Adrenal gland (tissue), 12 donors: ENCODE data around the gene PLOD2. TPM values are rescaled to one million over a fixed set of nuclear protein-coding genes. Genes with fewer than 3 reads are reported as not detected.

ENCODE experiments used
- DNase-seq, 7 donors: peaks; one replicate each; pipeline ENCODE4 v3.0.0-alpha.2; 2019 to 2020
- H3K27ac ChIP-seq, 5 donors: fragments of 200-600 bp; sonication (generic) in 4 of 5; 1 replicate in 3 of 5; 2 replicates in 2 of 5; pipeline versions ENCODE4 v1.5.1 to v1.8.0; 2016 to 2020; ENCODE audit warnings: mild to moderate bottlenecking in 1 of 5
- H3K27me3 ChIP-seq: fragments of 200-600 bp; 2 replicates; pipeline ENCODE4 v1.8.0; 2021
- H3K36me3 ChIP-seq, 2 donors: fragments of 200-600 bp; replicated peaks in 1 of 2; 1 replicate in 1 of 2; 2 replicates in 1 of 2; pipeline versions ENCODE4 v1.5.1 to v1.8.0; 2018 to 2022
- H3K4me1 ChIP-seq, 2 donors: fragments of 200-600 bp; replicated peaks in 1 of 2; 1 replicate in 1 of 2; 2 replicates in 1 of 2; pipeline versions ENCODE4 v1.5.1 to v1.8.0; 2018 to 2021
- H3K4me3 ChIP-seq, 4 donors: fragments of 200-600 bp; sonication (generic) in 3 of 4; one replicate each; pipeline ENCODE4 v1.5.1; 2016 to 2018
- H3K9me3 ChIP-seq, 3 donors: fragments of 200-600 bp; sonication (generic) in 1 of 3; replicated peaks in 1 of 3; 1 replicate in 2 of 3; 2 replicates in 1 of 3; pipeline versions ENCODE4 v1.5.1 to v1.8.0; 2016 to 2021
- CTCF ChIP-seq, 6 experiments: fragments of 450-650 bp in 4 of 6; fragments of 200-600 bp in 2 of 6; sonication (generic) in 1 of 6; IDR thresholded peaks; 1 replicate in 5 of 6; 2 replicates in 1 of 6; pipeline versions ENCODE4 v1.5.1 to v1.8.0; 2016 to 2021; ENCODE audit warnings: antibody characterized with exemption in 6 of 6, mild to moderate bottlenecking in 2 of 6, moderate library complexity in 1 of 6
- POLR2A ChIP-seq, 2 donors: fragments of 450-650 bp; IDR thresholded peaks; one replicate each; pipeline ENCODE4 v1.6.1; 2017; ENCODE audit warnings: antibody characterized with exemption in 2 of 2, mild to moderate bottlenecking in 2 of 2, moderate library complexity in 1 of 2
- WGBS, 4 donors: extraction: QIAGEN DNeasy Blood & Tissue Kit in 2 of 4; methylation state at CpG; one replicate each; pipeline versions ENCODE4 v1.1.5 to v1.1.7; 2013 to 2017; 5-methylcytosine and 5-hydroxymethylcytosine counted together
- intact Hi-C, 2 donors: fragments of 100-400 bp; cut with DNase I; formaldehyde crosslinking; loops; one replicate each; pipeline versions ENCODE4 v1.14.1 to v1.15.0; 2022 to 2023
- polyA plus RNA-seq, 3 donors: library from polyadenylated mRNA; stranded (reverse); fragments of 200-250 nt in 2 of 3; fragments of 350-450 nt in 1 of 3; fragmentation: Illumina TruSeq in 1 of 3; extraction: RNeasy Lipid Tissue Mini Kit (QIAGEN cat#74804) in 1 of 3; gene quantifications; one replicate each; pipeline ENCODE4 v1.2.3, GENCODE V29; 2013 to 2014
- total RNA-seq, 9 donors: library from RNA; depleted of rRNA in 4 of 9; stranded (reverse); fragments of >200 nt in 4 of 9; fragments of 120-200 nt in 1 of 9; fragmentation: NEBNext Ultra II Directional in 1 of 9; extraction: Animal tissue kit (Norgen Biotek cat#: 25700) in 1 of 9; gene quantifications; one replicate each; pipeline versions ENCODE4 v1.1.0 to v1.2.4, GENCODE V29; 2013 to 2023
- donor health status: healthy with polysubstance abuse.
- donor health status: Bipolar disorder and iron deficiency.
- donor health status: DM: yes; HTN: yes; CAD: no.
- donor health status: DM: no; HTN: no; CAD: no.
- donor health status: DM: no; HTN: no; CAD: no.
- donor health status: DM: yes; HTN: yes; CAD: no.

PLOD2 gene
- total and polyA plus RNA-seq, 12 donors = 23.1 to 79.0 (median 41.7) TPM

GRCh38 chr3:146040630-146041029 lies 120.4 kb downstream of the PLOD2 start:
- no peaks in the 10 kb centered on the region for H3K36me3 ChIP-seq
- no peak overlapping the region for H3K4me3 ChIP-seq
- no peak for DNase-seq
- intact Hi-C loops = no loop called here
- TF ChIP-seq CTCF (IDR thresholded peaks at IDR 0.05) (no peak), POLR2A (IDR thresholded peaks at IDR 0.05) (no peak)
- H3K9me3 ChIP-seq = no peaks in the 10 kb centered on the region
- H3K4me1 ChIP-seq = no peaks in the 10 kb centered on the region
- H3K27me3 ChIP-seq = no peaks in the 10 kb centered on the region
- H3K27ac ChIP-seq = no peak overlapping the region

- TF ChIP-seq CTCF (IDR thresholded peaks at IDR 0.05) = no peak
- TF ChIP-seq POLR2A (IDR thresholded peaks at IDR 0.05) = no peak
- Histone ChIP-seq H3K36me3 (no peaks in the 10 kb centered on the region), H3K27me3 (no peaks in the 10 kb centered on the region), H3K9me3 (no peaks in the 10 kb centered on the region), H3K4me1 (no peaks in the 10 kb centered on the region), H3K4me3 (no peak overlapping the region), H3K27ac (no peak overlapping the region)
- 86 to 98% (median 92%) methylated on average over 5 of the region's 5 CpGs for WGBS, 4 donors
- DNase-seq = no peak
- intact Hi-C loops = no loop called here
Observed at GRCh38 chr3:146037697-146038096, 123.3 kb downstream of the PLOD2 start.

GRCh38 chr3:146036281-146036680 lies 124.7 kb downstream of the PLOD2 start:
- no peaks in the 10 kb centered on the region for H3K9me3 ChIP-seq
- no peaks in the 10 kb centered on the region for H3K36me3 ChIP-seq
- DNase-seq = no peak
- H3K27me3 ChIP-seq = no peaks in the 10 kb centered on the region
- 88 to 100% (median 92%) methylated on average over 1 of the region's 1 CpG for WGBS, 4 donors
- intact Hi-C loops = no loop called here
- no peaks in the 10 kb centered on the region for H3K4me1 ChIP-seq
- TF ChIP-seq POLR2A (IDR thresholded peaks at IDR 0.05) (no peak), CTCF (IDR thresholded peaks at IDR 0.05) (no peak)
- no peak overlapping the region for H3K4me3 ChIP-seq
- H3K27ac ChIP-seq = no peak overlapping the region

- intact Hi-C loops = no loop called here
- WGBS, 4 donors = 92 to 97% (median 95%) methylated on average over 5 of the region's 5 CpGs
- Histone ChIP-seq H3K27ac (no peak overlapping the region), H3K4me1 (no peaks in the 10 kb centered on the region), H3K4me3 (no peak overlapping the region), H3K9me3 (no peaks in the 10 kb centered on the region), H3K27me3 (no peaks in the 10 kb centered on the region), H3K36me3 (no peaks in the 10 kb centered on the region)
- TF ChIP-seq CTCF (IDR thresholded peaks at IDR 0.05) = no peak
- no peak for TF ChIP-seq POLR2A (IDR thresholded peaks at IDR 0.05)
- DNase-seq = no peak
Observed at GRCh38 chr3:146035366-146035765, 125.6 kb downstream of the PLOD2 start.
